Esophagus muscularis mucosa (tissue), 3 donors: ENCODE results near the gene ESYT2.

Experiments used
- CTCF ChIP-seq, 3 experiments: fragments of 200-600 bp in 2 of 3; fragments of 450-650 bp in 1 of 3; sonication (generic) in 2 of 3; IDR thresholded peaks; one replicate each; pipeline ENCODE4 v1.5.1; 2017 to 2019; ENCODE audit warnings: antibody characterized with exemption in 3 of 3, mild to moderate bottlenecking in 2 of 3, moderate library complexity in 1 of 3
- POLR2A ChIP-seq: fragments of 450-650 bp; IDR thresholded peaks from one replicate; pipeline ENCODE4 v1.6.1; 2017; ENCODE audit warnings: antibody characterized with exemption, moderate library complexity, mild to moderate bottlenecking, low read depth

GRCh38 chr7:158811461-158811860 lies 17.8 kb downstream of the ESYT2 start:
- TF ChIP-seq CTCF (IDR thresholded peaks at IDR 0.05) (no peak), POLR2A (no peak)
